ENCODE measurements around the gene TENT5C.

The TENT5C gene

DNA sequence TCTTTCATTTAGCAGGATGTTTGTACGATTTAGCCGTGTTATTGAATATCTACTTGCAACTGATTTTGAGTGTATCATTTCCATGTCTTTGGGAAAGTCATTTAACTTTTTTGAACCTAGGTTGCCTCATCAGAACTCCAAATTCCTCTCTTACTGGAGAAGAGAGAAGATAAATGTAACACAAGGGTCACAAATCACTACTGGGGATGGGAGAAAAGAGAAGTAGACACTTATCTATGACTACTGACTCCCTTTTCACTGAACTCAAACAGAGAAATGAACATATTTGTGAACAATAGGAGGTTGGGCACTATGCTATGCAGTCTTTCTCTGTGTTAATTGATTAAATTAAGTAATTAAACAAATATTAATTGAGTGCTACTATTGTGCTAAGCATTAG is 42.2 kb downstream of the TENT5C start:
- ATAC-seq: no peak
- TF ChIP-seq SNAI2 (CRISPR knock-in tag; IDR thresholded peaks at IDR 0.05): no peak
- no peak for TF ChIP-seq ESRRG (CRISPR knock-in tag; IDR thresholded peaks at IDR 0.05)
- TF ChIP-seq, protein P1, sequence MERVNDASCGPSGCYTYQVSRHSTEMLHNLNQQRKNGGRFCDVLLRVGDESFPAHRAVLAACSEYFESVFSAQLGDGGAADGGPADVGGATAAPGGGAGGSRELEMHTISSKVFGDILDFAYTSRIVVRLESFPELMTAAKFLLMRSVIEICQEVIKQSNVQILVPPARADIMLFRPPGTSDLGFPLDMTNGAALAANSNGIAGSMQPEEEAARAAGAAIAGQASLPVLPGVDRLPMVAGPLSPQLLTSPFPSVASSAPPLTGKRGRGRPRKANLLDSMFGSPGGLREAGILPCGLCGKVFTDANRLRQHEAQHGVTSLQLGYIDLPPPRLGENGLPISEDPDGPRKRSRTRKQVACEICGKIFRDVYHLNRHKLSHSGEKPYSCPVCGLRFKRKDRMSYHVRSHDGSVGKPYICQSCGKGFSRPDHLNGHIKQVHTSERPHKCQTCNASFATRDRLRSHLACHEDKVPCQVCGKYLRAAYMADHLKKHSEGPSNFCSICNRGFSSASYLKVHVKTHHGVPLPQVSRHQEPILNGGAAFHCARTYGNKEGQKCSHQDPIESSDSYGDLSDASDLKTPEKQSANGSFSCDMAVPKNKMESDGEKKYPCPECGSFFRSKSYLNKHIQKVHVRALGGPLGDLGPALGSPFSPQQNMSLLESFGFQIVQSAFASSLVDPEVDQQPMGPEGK (CRISPR knock-in tag; IDR thresholded peaks at IDR 0.05; ENCODE audit: borderline replicate concordance): no peak
- TF ChIP-seq BACH2 (CRISPR knock-in tag; IDR thresholded peaks at IDR 0.05; ENCODE audit: borderline replicate concordance): no peak
- TF ChIP-seq ARNTL (CRISPR knock-in tag; IDR thresholded peaks at IDR 0.05; ENCODE audit: borderline replicate concordance, low read depth): no peak
- no peak for TF ChIP-seq ZNF8 (CRISPR knock-in tag; IDR thresholded peaks at IDR 0.05)
- TF ChIP-seq, protein P2, sequence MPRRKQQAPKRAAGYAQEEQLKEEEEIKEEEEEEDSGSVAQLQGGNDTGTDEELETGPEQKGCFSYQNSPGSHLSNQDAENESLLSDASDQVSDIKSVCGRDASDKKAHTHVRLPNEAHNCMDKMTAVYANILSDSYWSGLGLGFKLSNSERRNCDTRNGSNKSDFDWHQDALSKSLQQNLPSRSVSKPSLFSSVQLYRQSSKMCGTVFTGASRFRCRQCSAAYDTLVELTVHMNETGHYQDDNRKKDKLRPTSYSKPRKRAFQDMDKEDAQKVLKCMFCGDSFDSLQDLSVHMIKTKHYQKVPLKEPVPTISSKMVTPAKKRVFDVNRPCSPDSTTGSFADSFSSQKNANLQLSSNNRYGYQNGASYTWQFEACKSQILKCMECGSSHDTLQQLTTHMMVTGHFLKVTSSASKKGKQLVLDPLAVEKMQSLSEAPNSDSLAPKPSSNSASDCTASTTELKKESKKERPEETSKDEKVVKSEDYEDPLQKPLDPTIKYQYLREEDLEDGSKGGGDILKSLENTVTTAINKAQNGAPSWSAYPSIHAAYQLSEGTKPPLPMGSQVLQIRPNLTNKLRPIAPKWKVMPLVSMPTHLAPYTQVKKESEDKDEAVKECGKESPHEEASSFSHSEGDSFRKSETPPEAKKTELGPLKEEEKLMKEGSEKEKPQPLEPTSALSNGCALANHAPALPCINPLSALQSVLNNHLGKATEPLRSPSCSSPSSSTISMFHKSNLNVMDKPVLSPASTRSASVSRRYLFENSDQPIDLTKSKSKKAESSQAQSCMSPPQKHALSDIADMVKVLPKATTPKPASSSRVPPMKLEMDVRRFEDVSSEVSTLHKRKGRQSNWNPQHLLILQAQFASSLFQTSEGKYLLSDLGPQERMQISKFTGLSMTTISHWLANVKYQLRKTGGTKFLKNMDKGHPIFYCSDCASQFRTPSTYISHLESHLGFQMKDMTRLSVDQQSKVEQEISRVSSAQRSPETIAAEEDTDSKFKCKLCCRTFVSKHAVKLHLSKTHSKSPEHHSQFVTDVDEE (CRISPR knock-in tag; IDR thresholded peaks at IDR 0.05): no peak
- no peak for TF ChIP-seq ZFP30 (CRISPR knock-in tag; IDR thresholded peaks at IDR 0.05)
- no peak for TF ChIP-seq TCF4 (CRISPR knock-in tag; IDR thresholded peaks at IDR 0.05; ENCODE audit: borderline replicate concordance)
- no peak for TF ChIP-seq TOX (CRISPR knock-in tag; IDR thresholded peaks at IDR 0.05; ENCODE audit: borderline replicate concordance)
- TF ChIP-seq ZFP3 (CRISPR knock-in tag; IDR thresholded peaks at IDR 0.05): no peak

DNA sequence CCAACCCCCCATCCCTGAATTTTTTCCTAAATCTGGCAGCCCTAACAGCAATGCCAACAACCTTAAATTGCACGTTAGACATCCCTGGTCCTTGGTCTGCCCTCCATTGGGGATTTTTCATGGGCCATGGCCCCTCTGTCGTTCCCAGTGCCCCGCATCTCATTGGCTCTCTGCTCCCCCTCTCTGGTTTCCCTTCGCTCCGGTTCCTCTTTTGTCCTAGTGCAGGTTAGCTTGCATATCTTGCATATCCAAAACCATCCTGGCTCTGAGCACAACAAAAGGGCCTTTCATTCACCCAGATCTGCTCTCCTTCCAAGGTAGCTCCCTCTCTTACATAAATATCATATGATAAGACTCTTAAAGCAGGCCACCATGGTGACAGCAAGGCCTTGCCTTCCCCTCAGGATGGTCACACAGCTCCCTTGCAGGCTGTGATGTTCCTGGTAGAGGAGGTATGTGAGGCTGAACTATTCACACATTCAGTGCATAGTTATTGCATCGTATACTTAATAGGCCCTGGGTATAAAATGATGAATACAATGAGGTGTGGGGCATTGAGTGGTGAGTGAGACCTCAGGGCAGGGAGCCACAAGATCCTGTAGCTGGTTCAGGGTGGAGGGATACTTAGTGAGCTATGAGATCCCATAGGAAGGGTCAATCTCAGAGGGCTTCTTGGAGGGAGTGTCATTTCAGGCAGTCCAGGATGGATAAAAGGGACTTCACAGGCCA is 45.2 kb downstream of the TENT5C start:
- no peak for TF ChIP-seq GLIS3 (CRISPR knock-in tag; IDR thresholded peaks at IDR 0.05)
- TF ChIP-seq OSR1 (CRISPR knock-in tag; IDR thresholded peaks at IDR 0.05): no peak
- TF ChIP-seq BACH2 (CRISPR knock-in tag; IDR thresholded peaks at IDR 0.05; ENCODE audit: borderline replicate concordance): no peak
- TF ChIP-seq, protein P2 (CRISPR knock-in tag; IDR thresholded peaks at IDR 0.05): no peak
- TF ChIP-seq, protein P3, sequence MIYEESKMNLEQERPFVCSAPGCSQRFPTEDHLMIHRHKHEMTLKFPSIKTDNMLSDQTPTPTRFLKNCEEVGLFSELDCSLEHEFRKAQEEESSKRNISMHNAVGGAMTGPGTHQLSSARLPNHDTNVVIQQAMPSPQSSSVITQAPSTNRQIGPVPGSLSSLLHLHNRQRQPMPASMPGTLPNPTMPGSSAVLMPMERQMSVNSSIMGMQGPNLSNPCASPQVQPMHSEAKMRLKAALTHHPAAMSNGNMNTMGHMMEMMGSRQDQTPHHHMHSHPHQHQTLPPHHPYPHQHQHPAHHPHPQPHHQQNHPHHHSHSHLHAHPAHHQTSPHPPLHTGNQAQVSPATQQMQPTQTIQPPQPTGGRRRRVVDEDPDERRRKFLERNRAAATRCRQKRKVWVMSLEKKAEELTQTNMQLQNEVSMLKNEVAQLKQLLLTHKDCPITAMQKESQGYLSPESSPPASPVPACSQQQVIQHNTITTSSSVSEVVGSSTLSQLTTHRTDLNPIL (CRISPR knock-in tag; IDR thresholded peaks at IDR 0.05; ENCODE audit: low read depth): no peak
- no peak for TF ChIP-seq ZC3H10 (CRISPR knock-in tag; IDR thresholded peaks at IDR 0.05)
- TF ChIP-seq, protein P4, sequence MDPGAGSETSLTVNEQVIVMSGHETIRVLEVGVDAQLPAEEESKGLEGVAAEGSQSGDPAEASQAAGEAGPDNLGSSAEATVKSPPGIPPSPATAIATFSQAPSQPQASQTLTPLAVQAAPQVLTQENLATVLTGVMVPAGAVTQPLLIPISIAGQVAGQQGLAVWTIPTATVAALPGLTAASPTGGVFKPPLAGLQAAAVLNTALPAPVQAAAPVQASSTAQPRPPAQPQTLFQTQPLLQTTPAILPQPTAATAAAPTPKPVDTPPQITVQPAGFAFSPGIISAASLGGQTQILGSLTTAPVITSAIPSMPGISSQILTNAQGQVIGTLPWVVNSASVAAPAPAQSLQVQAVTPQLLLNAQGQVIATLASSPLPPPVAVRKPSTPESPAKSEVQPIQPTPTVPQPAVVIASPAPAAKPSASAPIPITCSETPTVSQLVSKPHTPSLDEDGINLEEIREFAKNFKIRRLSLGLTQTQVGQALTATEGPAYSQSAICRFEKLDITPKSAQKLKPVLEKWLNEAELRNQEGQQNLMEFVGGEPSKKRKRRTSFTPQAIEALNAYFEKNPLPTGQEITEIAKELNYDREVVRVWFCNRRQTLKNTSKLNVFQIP (CRISPR knock-in tag; IDR thresholded peaks at IDR 0.05; ENCODE audit: borderline replicate concordance, low read depth): no peak
- TF ChIP-seq ZNF70 (CRISPR knock-in tag; IDR thresholded peaks at IDR 0.05): no peak
- TF ChIP-seq ESRRG (CRISPR knock-in tag; IDR thresholded peaks at IDR 0.05): no peak
- TF ChIP-seq ZFP3 (CRISPR knock-in tag; IDR thresholded peaks at IDR 0.05): no peak
- no peak for TF ChIP-seq TOX (CRISPR knock-in tag; IDR thresholded peaks at IDR 0.05; ENCODE audit: borderline replicate concordance)
- no peak for TF ChIP-seq TCF4 (CRISPR knock-in tag; IDR thresholded peaks at IDR 0.05; ENCODE audit: borderline replicate concordance)
- TF ChIP-seq PPARA (CRISPR knock-in tag; IDR thresholded peaks at IDR 0.05; ENCODE audit: borderline replicate concordance): no peak
- no peak for TF ChIP-seq RARB (CRISPR knock-in tag; IDR thresholded peaks at IDR 0.05)
- TF ChIP-seq, protein P5, sequence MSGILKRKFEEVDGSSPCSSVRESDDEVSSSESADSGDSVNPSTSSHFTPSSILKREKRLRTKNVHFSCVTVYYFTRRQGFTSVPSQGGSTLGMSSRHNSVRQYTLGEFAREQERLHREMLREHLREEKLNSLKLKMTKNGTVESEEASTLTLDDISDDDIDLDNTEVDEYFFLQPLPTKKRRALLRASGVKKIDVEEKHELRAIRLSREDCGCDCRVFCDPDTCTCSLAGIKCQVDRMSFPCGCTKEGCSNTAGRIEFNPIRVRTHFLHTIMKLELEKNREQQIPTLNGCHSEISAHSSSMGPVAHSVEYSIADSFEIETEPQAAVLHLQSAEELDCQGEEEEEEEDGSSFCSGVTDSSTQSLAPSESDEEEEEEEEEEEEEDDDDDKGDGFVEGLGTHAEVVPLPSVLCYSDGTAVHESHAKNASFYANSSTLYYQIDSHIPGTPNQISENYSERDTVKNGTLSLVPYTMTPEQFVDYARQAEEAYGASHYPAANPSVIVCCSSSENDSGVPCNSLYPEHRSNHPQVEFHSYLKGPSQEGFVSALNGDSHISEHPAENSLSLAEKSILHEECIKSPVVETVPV (CRISPR knock-in tag; IDR thresholded peaks at IDR 0.05): no peak
- TF ChIP-seq ISL1 (CRISPR knock-in tag; IDR thresholded peaks at IDR 0.05): no peak
- TF ChIP-seq ZNF8 (CRISPR knock-in tag; IDR thresholded peaks at IDR 0.05): no peak
- no peak for TF ChIP-seq ARNTL (CRISPR knock-in tag; IDR thresholded peaks at IDR 0.05; ENCODE audit: borderline replicate concordance, low read depth)
- TF ChIP-seq SNAI2 (CRISPR knock-in tag; IDR thresholded peaks at IDR 0.05): no peak
- no peak for ATAC-seq

Data from SK-N-SH treated with all-trans-retinoic acid at 6 μM for 48 hours (cell line).